ENCODE results near the gene FALEC. TPM values are rescaled to one million over a fixed set of nuclear protein-coding genes. Genes with fewer than 3 reads are reported as not detected.

The FALEC gene
- total and polyA plus RNA-seq, 9 of the 15 experiments (the other 6 are each of a cell fraction or from before 2014, with no cell fraction given) = 0.15 to 1.8 (median 0.53) TPM; not detected in 5

DNA sequence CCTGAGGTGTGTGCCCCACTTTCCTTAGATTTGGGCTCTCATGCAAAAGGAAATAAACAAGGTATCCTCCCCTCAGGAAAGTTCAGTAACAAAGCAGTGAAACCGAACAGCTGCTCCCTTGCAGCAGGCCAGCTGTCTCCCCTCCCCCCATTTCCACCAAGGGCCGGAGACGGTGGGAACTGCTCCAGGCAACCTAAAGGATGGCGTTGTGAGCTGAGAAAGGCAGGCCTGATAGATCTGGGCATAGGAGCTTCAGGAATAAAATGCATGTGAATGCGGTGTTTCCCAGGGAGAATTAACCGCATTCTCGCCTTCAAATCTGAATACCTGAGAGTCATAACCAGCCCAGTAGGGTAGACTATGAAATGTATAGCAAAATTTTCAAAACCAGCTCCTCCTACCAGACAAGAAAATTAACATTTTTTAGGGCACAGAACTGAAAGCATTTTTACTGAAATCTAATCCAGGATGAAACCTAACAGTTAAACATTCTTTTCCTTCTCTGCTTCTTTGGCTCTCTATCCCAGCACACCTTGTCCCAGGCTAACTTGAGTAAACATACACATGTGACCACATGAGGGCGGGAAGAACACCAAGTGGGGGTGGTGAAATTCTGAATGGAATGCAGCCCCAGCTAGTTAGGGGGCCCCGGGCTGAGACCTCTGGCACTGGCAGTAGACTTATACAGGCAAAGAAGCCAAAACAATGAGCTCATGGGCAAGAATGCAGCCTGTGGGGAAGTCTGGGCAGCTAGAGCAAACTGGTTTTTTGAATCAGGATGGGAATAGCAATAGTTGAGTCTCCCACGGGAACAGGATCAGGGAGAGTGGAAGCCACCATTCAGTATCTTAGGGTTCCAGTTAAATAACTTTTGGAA, 52.4 kb downstream of the FALEC start (continued):
- TF ChIP-seq U2AF2 (optimal IDR thresholded peaks at IDR 0.05; ENCODE audit: low read depth, low read length) = no peak
- TF ChIP-seq ZNF445 (CRISPR knock-in tag; IDR thresholded peaks at IDR 0.05; ENCODE audit: low read depth) = no peak
- TF ChIP-seq ARID3A (IDR thresholded peaks at IDR 0.05; ENCODE audit: borderline replicate concordance, low read depth, low read length) = no peak
- TF ChIP-seq, protein P1, sequence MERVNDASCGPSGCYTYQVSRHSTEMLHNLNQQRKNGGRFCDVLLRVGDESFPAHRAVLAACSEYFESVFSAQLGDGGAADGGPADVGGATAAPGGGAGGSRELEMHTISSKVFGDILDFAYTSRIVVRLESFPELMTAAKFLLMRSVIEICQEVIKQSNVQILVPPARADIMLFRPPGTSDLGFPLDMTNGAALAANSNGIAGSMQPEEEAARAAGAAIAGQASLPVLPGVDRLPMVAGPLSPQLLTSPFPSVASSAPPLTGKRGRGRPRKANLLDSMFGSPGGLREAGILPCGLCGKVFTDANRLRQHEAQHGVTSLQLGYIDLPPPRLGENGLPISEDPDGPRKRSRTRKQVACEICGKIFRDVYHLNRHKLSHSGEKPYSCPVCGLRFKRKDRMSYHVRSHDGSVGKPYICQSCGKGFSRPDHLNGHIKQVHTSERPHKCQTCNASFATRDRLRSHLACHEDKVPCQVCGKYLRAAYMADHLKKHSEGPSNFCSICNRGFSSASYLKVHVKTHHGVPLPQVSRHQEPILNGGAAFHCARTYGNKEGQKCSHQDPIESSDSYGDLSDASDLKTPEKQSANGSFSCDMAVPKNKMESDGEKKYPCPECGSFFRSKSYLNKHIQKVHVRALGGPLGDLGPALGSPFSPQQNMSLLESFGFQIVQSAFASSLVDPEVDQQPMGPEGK (CRISPR knock-in tag; IDR thresholded peaks at IDR 0.05; ENCODE audit: borderline replicate concordance) = no peak
- no peak for TF ChIP-seq ZNF347 (CRISPR knock-in tag; IDR thresholded peaks at IDR 0.05; ENCODE audit: low read depth)
- no peak for TF ChIP-seq HMBOX1 (IDR thresholded peaks at IDR 0.05)
- no peak for TF ChIP-seq NFE2 (IDR thresholded peaks at IDR 0.05; ENCODE audit: low read depth)
- TF ChIP-seq PHF20 (IDR thresholded peaks at IDR 0.05; ENCODE audit: partially characterized antibody) = peak; percentile 30
- no peak for TF ChIP-seq U2AF1 (optimal IDR thresholded peaks at IDR 0.05; ENCODE audit: low read depth, low read length)
- no peak for TF ChIP-seq PCBP2 (IDR thresholded peaks at IDR 0.05; ENCODE audit: low read depth, low read length, poor library complexity, severe bottlenecking)
- no peak for TF ChIP-seq CBFA2T2 (conservative IDR thresholded peaks at IDR 0.05)
- TF ChIP-seq XRCC3 (IDR thresholded peaks at IDR 0.05) = no peak
- peak; percentile 52; the same call in 1 of the 2 replicates for TF ChIP-seq TEAD2 (tag; IDR thresholded peaks at IDR 0.05)
- TF ChIP-seq FOXO4 (CRISPR knock-in tag; IDR thresholded peaks at IDR 0.05) = no peak
- TF ChIP-seq ZNF134 (CRISPR knock-in tag; conservative IDR thresholded peaks at IDR 0.05) = no peak
- no peak for TF ChIP-seq ERF (CRISPR knock-in tag; IDR thresholded peaks at IDR 0.05)
- TF ChIP-seq ZNF76 (CRISPR knock-in tag; IDR thresholded peaks at IDR 0.05; ENCODE audit: borderline replicate concordance) = no peak
- TF ChIP-seq, protein P2, sequence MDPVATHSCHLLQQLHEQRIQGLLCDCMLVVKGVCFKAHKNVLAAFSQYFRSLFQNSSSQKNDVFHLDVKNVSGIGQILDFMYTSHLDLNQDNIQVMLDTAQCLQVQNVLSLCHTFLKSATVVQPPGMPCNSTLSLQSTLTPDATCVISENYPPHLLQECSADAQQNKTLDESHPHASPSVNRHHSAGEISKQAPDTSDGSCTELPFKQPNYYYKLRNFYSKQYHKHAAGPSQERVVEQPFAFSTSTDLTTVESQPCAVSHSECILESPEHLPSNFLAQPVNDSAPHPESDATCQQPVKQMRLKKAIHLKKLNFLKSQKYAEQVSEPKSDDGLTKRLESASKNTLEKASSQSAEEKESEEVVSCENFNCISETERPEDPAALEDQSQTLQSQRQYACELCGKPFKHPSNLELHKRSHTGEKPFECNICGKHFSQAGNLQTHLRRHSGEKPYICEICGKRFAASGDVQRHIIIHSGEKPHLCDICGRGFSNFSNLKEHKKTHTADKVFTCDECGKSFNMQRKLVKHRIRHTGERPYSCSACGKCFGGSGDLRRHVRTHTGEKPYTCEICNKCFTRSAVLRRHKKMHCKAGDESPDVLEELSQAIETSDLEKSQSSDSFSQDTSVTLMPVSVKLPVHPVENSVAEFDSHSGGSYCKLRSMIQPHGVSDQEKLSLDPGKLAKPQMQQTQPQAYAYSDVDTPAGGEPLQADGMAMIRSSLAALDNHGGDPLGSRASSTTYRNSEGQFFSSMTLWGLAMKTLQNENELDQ (CRISPR knock-in tag; IDR thresholded peaks at IDR 0.05; ENCODE audit: borderline replicate concordance) = no peak
- no peak for TF ChIP-seq CSDE1 (IDR thresholded peaks at IDR 0.05)

Measured in K562 (cell line).